ENCODE data around the gene BRD8. TPM values are rescaled to one million over a fixed set of nuclear protein-coding genes. Genes with fewer than 3 reads are reported as not detected.

BRD8 gene
- total RNA-seq, 1 experiment from 2014 or later = 92.1 TPM

GRCh38 chr5:138092301-138092700, 86.1 kb downstream of the BRD8 start:
- Histone ChIP-seq H3K27me3 (ENCODE audit: control insufficient read depth, insufficient read depth, low read length) (peaks cover 3% of the 10 kb centered on the region; the same call in 1 of the 2 replicates), H3K9me3 (ENCODE audit: control insufficient read depth, insufficient read depth, low read depth, low read length) (no peaks in the 10 kb centered on the region), H3K4me1 (ENCODE audit: control insufficient read depth, insufficient read depth, low read length) (no peaks in the 10 kb centered on the region), H3K36me3 (ENCODE audit: control insufficient read depth, insufficient read depth, low read length) (no peaks in the 10 kb centered on the region), H3K4me3 (ENCODE audit: low read depth in 2 of 2, low read length in 2 of 2) (no peak overlapping the region), H3K27ac (ENCODE audit: low read length) (no peak overlapping the region)
- ATAC-seq (no peak), DNase-seq (ENCODE audit: low read depth, low spot score) (no peak)
- CTCF ChIA-PET = interaction anchor here (0.6 kb wide), 1 partner anchor 9 kb away, joined by 3 read pairs; no protein-coding TSS in a partner anchor
- BruUV-seq (replicated peaks) = no TSS peak
- intact Hi-C loops (cut with micrococcal nuclease; ENCODE audit: unreplicated experiment) = no loop called here
- TF ChIP-seq TCF7L2 (IDR thresholded peaks at IDR 0.05; ENCODE audit: low read depth, low read length) = no peak
- TF ChIP-seq SIN3A (IDR thresholded peaks at IDR 0.05; ENCODE audit: borderline replicate concordance, insufficient read depth, low read depth, low read length) = no peak
- TF ChIP-seq CTCF (IDR thresholded peaks at IDR 0.05) = no peak
- TF ChIP-seq POLR2AphosphoS5 (IDR thresholded peaks at IDR 0.05; ENCODE audit: low read depth, low read length) = no peak
- no peak for TF ChIP-seq REST (IDR thresholded peaks at IDR 0.05; ENCODE audit: insufficient read depth in 1 of 2, low read depth in 2 of 2, low read length in 1 of 2)
- in situ Hi-C loops (cut with HindIII; ENCODE audit: low pct_unique_long_range_greater_than_20kb, low sequenced_read_pairs) = no loop called here
- POLR2A ChIA-PET = no interaction called here

GRCh38 chr5:138091685-138092084, 86.7 kb downstream of the BRD8 start:
- Histone ChIP-seq H3K9me3 (ENCODE audit: control insufficient read depth, insufficient read depth, low read depth, low read length) (no peaks in the 10 kb centered on the region), H3K4me3 (ENCODE audit: low read depth in 2 of 2, low read length in 2 of 2) (no peak overlapping the region), H3K27me3 (ENCODE audit: control insufficient read depth, insufficient read depth, low read length) (peaks cover 3% of the 10 kb centered on the region; the same call in 1 of the 2 replicates), H3K36me3 (ENCODE audit: control insufficient read depth, insufficient read depth, low read length) (no peaks in the 10 kb centered on the region), H3K27ac (ENCODE audit: low read length) (no peak overlapping the region), H3K4me1 (ENCODE audit: control insufficient read depth, insufficient read depth, low read length) (no peaks in the 10 kb centered on the region)
- in situ Hi-C loops (cut with HindIII; ENCODE audit: low pct_unique_long_range_greater_than_20kb, low sequenced_read_pairs) (no loop called here), intact Hi-C loops (cut with micrococcal nuclease; ENCODE audit: unreplicated experiment) (no loop called here)
- CTCF ChIA-PET = no interaction called here
- DNase-seq (ENCODE audit: low read depth, low spot score) (no peak), ATAC-seq (no peak)
- no peak for TF ChIP-seq POLR2AphosphoS5 (IDR thresholded peaks at IDR 0.05; ENCODE audit: low read depth, low read length)
- no peak for TF ChIP-seq SIN3A (IDR thresholded peaks at IDR 0.05; ENCODE audit: borderline replicate concordance, insufficient read depth, low read depth, low read length)
- no peak for TF ChIP-seq TCF7L2 (IDR thresholded peaks at IDR 0.05; ENCODE audit: low read depth, low read length)
- TF ChIP-seq REST (IDR thresholded peaks at IDR 0.05; ENCODE audit: insufficient read depth in 1 of 2, low read depth in 2 of 2, low read length in 1 of 2) = no peak
- TF ChIP-seq CTCF (IDR thresholded peaks at IDR 0.05) = no peak
- POLR2A ChIA-PET = no interaction called here
- no TSS peak for BruUV-seq (replicated peaks)

Other genes starting within 250 kb of the BRD8 start
- 34.9 TPM for gene FAM13B, start 145.6 kb downstream of the BRD8 start, total RNA-seq (2021; ENCODE audit: unreplicated experiment)
- gene WNT8A, start 94.6 kb downstream of the BRD8 start, total RNA-seq (2021; ENCODE audit: unreplicated experiment) = not detected
- 1.7 TPM for gene NME5, start 39.2 kb downstream of the BRD8 start, total RNA-seq (2021; ENCODE audit: unreplicated experiment)
- 55.4 TPM for gene KIF20A, start 482 bp upstream of the BRD8 start, total RNA-seq (2021; ENCODE audit: unreplicated experiment)
- 44.7 TPM for gene CDC23, start 34.7 kb upstream of the BRD8 start, total RNA-seq (2021; ENCODE audit: unreplicated experiment)
- gene GFRA3, start 96.0 kb upstream of the BRD8 start, total RNA-seq (2021; ENCODE audit: unreplicated experiment) = 1.5 TPM
- gene CDC25C, start 153.2 kb upstream of the BRD8 start, total RNA-seq (2021; ENCODE audit: unreplicated experiment) = 14.1 TPM
- 50.4 TPM for gene FAM53C, start 159.6 kb upstream of the BRD8 start, total RNA-seq (2021; ENCODE audit: unreplicated experiment)
- 65.0 TPM for gene KDM3B, start 174.1 kb upstream of the BRD8 start, total RNA-seq (2021; ENCODE audit: unreplicated experiment)

Data from Panc1 (cell line).